GM19193 (cell line): ENCODE results near the gene TNFRSF4.

Experiments used
- POLR2A ChIP-seq: IDR thresholded peaks from 4 replicates; pipeline ENCODE4 v1.6.1; 2011; ENCODE audit not compliant: insufficient read depth, insufficient read length; ENCODE audit errors: extremely low read depth

The TNFRSF4 gene

GRCh38 chr1:1238702-1239178 is 24.8 kb upstream of the TNFRSF4 start:
- TF ChIP-seq POLR2A: no peak

- no peak for TF ChIP-seq POLR2A
Measured at GRCh38 chr1:1237874-1238701, 24.1 kb upstream of the TNFRSF4 start.

- TF ChIP-seq POLR2A: no peak
Measured at GRCh38 chr1:1236945-1237873, 23.3 kb upstream of the TNFRSF4 start.

- no peak for TF ChIP-seq POLR2A
Measured at GRCh38 chr1:1236176-1236763, 22.3 kb upstream of the TNFRSF4 start.

- no peak for TF ChIP-seq POLR2A
Measured at GRCh38 chr1:1235016-1235744, 21.2 kb upstream of the TNFRSF4 start.

- no peak for TF ChIP-seq POLR2A
Measured at GRCh38 chr1:1234180-1234808, 20.3 kb upstream of the TNFRSF4 start.

GRCh38 chr1:1233567-1233892 is 19.6 kb upstream of the TNFRSF4 start:
- TF ChIP-seq POLR2A: no peak

GRCh38 chr1:1232796-1233566 is 19.0 kb upstream of the TNFRSF4 start:
- no peak for TF ChIP-seq POLR2A

- peak; percentile 55 for TF ChIP-seq POLR2A
Measured at GRCh38 chr1:1232208-1232795, 18.3 kb upstream of the TNFRSF4 start, which contains the start of gene B3GALT6. B3GALT6 (plus strand) TSS chr1:1232237; CDS start chr1:1232279, 42 bp downstream.

GRCh38 chr1:1231400-1232207 is 17.7 kb upstream of the TNFRSF4 start, which contains the start of gene SDF4:
SDF4 (minus strand) TSS chr1:1232001; CDS start chr1:1228772, 3,229 bp downstream.
- peak; percentile 93 for TF ChIP-seq POLR2A

- no peak for TF ChIP-seq POLR2A
Measured at GRCh38 chr1:1230656-1231399, 16.9 kb upstream of the TNFRSF4 start.
